ENCODE measurements around the gene CNOT1. TPM values are rescaled to one million over a fixed set of nuclear protein-coding genes. Genes with fewer than 3 reads are reported as not detected.

Gene CNOT1
- total RNA-seq, 1 experiment from 2014 or later = 230 TPM

DNA sequence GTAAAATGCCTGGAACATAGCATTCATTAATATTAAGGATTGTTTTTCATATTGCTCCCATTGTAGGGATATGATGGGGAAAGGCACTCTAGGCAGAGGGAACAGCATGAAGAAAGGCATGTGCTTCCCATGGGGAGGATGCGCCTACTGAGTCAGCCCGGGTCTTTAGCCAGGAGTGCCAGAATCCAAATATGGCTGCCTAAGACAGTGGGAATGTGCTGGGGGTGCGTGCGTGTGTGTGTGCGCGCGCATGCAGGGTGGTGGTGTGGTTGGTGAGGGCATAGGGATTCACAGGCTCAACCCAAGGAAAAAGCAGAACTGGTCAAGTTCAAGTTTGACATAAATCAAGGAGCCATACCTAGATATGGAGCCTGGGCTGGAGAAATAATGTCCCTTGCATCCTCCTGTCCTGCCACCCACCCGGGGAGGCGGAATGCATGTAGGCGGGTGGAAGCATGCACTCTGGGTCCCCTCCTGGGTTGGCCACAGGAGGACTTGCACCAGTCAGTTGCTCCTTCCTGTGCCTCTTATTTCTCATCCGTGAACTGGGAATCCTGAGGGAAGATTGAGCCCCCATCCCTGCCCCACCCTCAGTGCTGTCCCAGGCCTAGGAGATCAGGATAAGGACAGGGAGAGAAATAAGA, 148.3 kb downstream of the CNOT1 start (continued):
- TF ChIP-seq, protein P1, sequence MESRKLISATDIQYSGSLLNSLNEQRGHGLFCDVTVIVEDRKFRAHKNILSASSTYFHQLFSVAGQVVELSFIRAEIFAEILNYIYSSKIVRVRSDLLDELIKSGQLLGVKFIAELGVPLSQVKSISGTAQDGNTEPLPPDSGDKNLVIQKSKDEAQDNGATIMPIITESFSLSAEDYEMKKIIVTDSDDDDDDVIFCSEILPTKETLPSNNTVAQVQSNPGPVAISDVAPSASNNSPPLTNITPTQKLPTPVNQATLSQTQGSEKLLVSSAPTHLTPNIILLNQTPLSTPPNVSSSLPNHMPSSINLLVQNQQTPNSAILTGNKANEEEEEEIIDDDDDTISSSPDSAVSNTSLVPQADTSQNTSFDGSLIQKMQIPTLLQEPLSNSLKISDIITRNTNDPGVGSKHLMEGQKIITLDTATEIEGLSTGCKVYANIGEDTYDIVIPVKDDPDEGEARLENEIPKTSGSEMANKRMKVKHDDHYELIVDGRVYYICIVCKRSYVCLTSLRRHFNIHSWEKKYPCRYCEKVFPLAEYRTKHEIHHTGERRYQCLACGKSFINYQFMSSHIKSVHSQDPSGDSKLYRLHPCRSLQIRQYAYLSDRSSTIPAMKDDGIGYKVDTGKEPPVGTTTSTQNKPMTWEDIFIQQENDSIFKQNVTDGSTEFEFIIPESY (IDR thresholded peaks at IDR 0.05; ENCODE audit: extremely low read depth, insufficient replicate concordance, low read length) = no peak
- TF ChIP-seq FOSL1 (IDR thresholded peaks at IDR 0.05; ENCODE audit: low read depth) (no peak), TCF7L2 (IDR thresholded peaks at IDR 0.05; ENCODE audit: borderline replicate concordance, extremely low read depth, insufficient read depth, insufficient read length) (no peak), YY1 (IDR thresholded peaks at IDR 0.05; ENCODE audit: extremely low read depth, insufficient replicate concordance, low read depth, low read length) (no peak)
- TF ChIP-seq, protein P2, sequence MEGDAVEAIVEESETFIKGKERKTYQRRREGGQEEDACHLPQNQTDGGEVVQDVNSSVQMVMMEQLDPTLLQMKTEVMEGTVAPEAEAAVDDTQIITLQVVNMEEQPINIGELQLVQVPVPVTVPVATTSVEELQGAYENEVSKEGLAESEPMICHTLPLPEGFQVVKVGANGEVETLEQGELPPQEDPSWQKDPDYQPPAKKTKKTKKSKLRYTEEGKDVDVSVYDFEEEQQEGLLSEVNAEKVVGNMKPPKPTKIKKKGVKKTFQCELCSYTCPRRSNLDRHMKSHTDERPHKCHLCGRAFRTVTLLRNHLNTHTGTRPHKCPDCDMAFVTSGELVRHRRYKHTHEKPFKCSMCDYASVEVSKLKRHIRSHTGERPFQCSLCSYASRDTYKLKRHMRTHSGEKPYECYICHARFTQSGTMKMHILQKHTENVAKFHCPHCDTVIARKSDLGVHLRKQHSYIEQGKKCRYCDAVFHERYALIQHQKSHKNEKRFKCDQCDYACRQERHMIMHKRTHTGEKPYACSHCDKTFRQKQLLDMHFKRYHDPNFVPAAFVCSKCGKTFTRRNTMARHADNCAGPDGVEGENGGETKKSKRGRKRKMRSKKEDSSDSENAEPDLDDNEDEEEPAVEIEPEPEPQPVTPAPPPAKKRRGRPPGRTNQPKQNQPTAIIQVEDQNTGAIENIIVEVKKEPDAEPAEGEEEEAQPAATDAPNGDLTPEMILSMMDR (IDR thresholded peaks at IDR 0.05 in 2 of 3, conservative IDR thresholded peaks at IDR 0.05 in 1 of 3; ENCODE audit: borderline replicate concordance in 1 of 3, insufficient read depth in 1 of 3, low read depth in 2 of 3, low read length in 2 of 3) = no peak

DNA sequence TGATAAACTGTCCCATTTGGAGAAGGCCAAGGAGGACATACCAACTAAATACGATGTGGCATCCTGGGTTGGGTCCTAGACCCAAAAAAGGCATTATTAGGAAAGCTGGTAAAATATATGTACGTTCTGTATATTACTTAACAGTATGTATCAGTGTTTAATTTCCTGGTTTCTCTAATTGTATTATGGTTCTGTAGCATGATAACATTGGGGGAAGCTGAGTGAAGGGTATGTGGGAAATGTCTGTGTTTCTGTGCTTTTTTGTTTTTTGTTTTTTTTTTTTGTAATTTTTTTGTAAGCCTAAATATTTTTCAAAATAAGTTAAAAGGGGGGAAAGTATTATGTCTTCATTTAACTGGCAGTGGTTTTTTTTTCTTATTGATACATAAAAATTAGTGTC, 151.2 kb downstream of the CNOT1 start:
- Histone ChIP-seq H4K20me1 (ENCODE audit: insufficient read depth) (no peaks in the 10 kb centered on the region), H3K36me3 (ENCODE audit: control insufficient read depth in 1 of 2, insufficient read depth in 2 of 2, low read length in 2 of 2) (no peaks in the 10 kb centered on the region), H3K4me3 (replicated peaks in 1 of 2; ENCODE audit: low read depth in 1 of 2, low read length in 2 of 2) (no peak overlapping the region), H3K9me3 (ENCODE audit: control insufficient read depth in 1 of 2, insufficient read depth in 1 of 2, low read depth in 1 of 2, low read length in 2 of 2) (no peaks in the 10 kb centered on the region), H3K27ac (ENCODE audit: low read depth, low read length) (no peak overlapping the region), H3K4me1 (ENCODE audit: control insufficient read depth in 1 of 2, insufficient read depth in 2 of 2, low read length in 2 of 2) (no peaks in the 10 kb centered on the region), H3K9ac (ENCODE audit: low read length) (no peak overlapping the region), H2AFZ (ENCODE audit: low read depth, low read length, poor library complexity, severe bottlenecking) (no peak overlapping the region), H3K27me3 (ENCODE audit: insufficient read depth, low read length) (no peaks in the 10 kb centered on the region), H3K4me2 (ENCODE audit: low read length) (no peak overlapping the region), H3K79me2 (ENCODE audit: insufficient read depth, low read length) (no peaks in the 10 kb centered on the region), H3K9me2 (ENCODE audit: insufficient read depth) (no peaks in the 10 kb centered on the region)
- intact Hi-C loops (cut with micrococcal nuclease) = no loop called here
- DNase-seq (ENCODE audit: low read depth, low spot score) (no peak), ATAC-seq (no peak)
- TF ChIP-seq SP1 (IDR thresholded peaks at IDR 0.05; ENCODE audit: low read depth) (no peak), ZFX (IDR thresholded peaks at IDR 0.05) (no peak), EZH2 (IDR thresholded peaks at IDR 0.05) (no peak), TCF7L2 (IDR thresholded peaks at IDR 0.05; ENCODE audit: borderline replicate concordance, extremely low read depth, insufficient read depth, insufficient read length) (no peak), YY1 (IDR thresholded peaks at IDR 0.05; ENCODE audit: extremely low read depth, insufficient replicate concordance, low read depth, low read length) (no peak), POLR2AphosphoS5 (IDR thresholded peaks at IDR 0.05; ENCODE audit: low read depth, low read length) (no peak), SIN3A (IDR thresholded peaks at IDR 0.05; ENCODE audit: low read depth) (no peak), POLR2A (IDR thresholded peaks at IDR 0.05; ENCODE audit: borderline replicate concordance, extremely low read depth, insufficient read depth, insufficient read length) (no peak), ELF1 (IDR thresholded peaks at IDR 0.05; ENCODE audit: borderline replicate concordance, low read depth) (no peak), EZH2phosphoT487 (IDR thresholded peaks at IDR 0.05; ENCODE audit: borderline replicate concordance) (no peak)
- TF ChIP-seq, protein P3, sequence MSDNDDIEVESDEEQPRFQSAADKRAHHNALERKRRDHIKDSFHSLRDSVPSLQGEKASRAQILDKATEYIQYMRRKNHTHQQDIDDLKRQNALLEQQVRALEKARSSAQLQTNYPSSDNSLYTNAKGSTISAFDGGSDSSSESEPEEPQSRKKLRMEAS (IDR thresholded peaks at IDR 0.05) = no peak
- TF ChIP-seq, protein P2 (IDR thresholded peaks at IDR 0.05 in 2 of 3, conservative IDR thresholded peaks at IDR 0.05 in 1 of 3; ENCODE audit: borderline replicate concordance in 1 of 3, insufficient read depth in 1 of 3, low read depth in 2 of 3, low read length in 2 of 3) = no peak
- TF ChIP-seq, protein P1 (IDR thresholded peaks at IDR 0.05; ENCODE audit: extremely low read depth, insufficient replicate concordance, low read length) = no peak
- ChIA-PET RAD21 (ENCODE audit: low non-redundant PET in 1 of 2, low total read pairs in 2 of 2, uncharacterized antibody in 2 of 2, unreplicated experiment in 2 of 2) (no interaction called here), POLR2A (no interaction called here), CTCF (no interaction called here)
- BruUV-seq (replicated peaks) = no TSS peak

All from HCT116 (cell line).